Aorta (tissue), 5 donors: ENCODE measurements around the gene PHACTR3. TPM values are rescaled to one million over a fixed set of nuclear protein-coding genes. Genes with fewer than 3 reads are reported as not detected.

Source experiments
- ATAC-seq: fragments of 200-7000 bp; cut with Tn5 transposase; one replicate; pipeline ENCODE4 v1.9.1; 2022; ENCODE audit warnings: moderate library complexity; ENCODE audit not compliant: low FRiP score
- DNase-seq, 2 donors: peaks; one replicate each; pipeline ENCODE4 v3.0.0-alpha.2; 2020
- H3K27ac ChIP-seq, 2 donors: one replicate each; pipeline ENCODE4 v1.5.1; 2013; ENCODE audit warnings: low read length in 2 of 2, mild to moderate bottlenecking in 2 of 2, moderate library complexity in 2 of 2, control low read depth in 1 of 2, inconsistent platforms in 1 of 2, low read depth in 1 of 2
- H3K27me3 ChIP-seq, 2 donors: one replicate each; pipeline ENCODE4 v1.6.1; 2013; ENCODE audit warnings: control low read depth in 1 of 2, low read length in 1 of 2, mild to moderate bottlenecking in 1 of 2, moderate library complexity in 1 of 2; ENCODE audit not compliant: insufficient read depth in 2 of 2, control insufficient read depth in 1 of 2
- H3K36me3 ChIP-seq, 2 donors: one replicate each; pipeline ENCODE4 v1.6.1; 2013; ENCODE audit warnings: control low read depth in 1 of 2, low read length in 1 of 2, mild to moderate bottlenecking in 1 of 2; ENCODE audit not compliant: insufficient read depth in 2 of 2, control insufficient read depth in 1 of 2
- H3K4me1 ChIP-seq, 2 donors: one replicate each; pipeline ENCODE4 v1.6.1; 2013; ENCODE audit warnings: low read length in 2 of 2, control low read depth in 1 of 2, mild to moderate bottlenecking in 1 of 2, moderate library complexity in 1 of 2; ENCODE audit not compliant: insufficient read depth in 2 of 2, control insufficient read depth in 1 of 2
- H3K4me3 ChIP-seq, 2 donors: one replicate each; pipeline ENCODE4 v1.5.1; 2013; ENCODE audit warnings: low read length in 2 of 2, control low read depth in 1 of 2, mild to moderate bottlenecking in 1 of 2
- H3K9me3 ChIP-seq: one replicate; pipeline ENCODE4 v1.6.1; 2013; ENCODE audit warnings: mild to moderate bottlenecking, low read length; ENCODE audit not compliant: control insufficient read depth
- WGBS, 2 donors: extraction: QIAGEN DNeasy Blood & Tissue Kit; methylation state at CpG; one replicate each; pipeline ENCODE4 v1.1.7; 2013; 5-methylcytosine and 5-hydroxymethylcytosine counted together
- intact Hi-C, 2 donors: fragments of 100-400 bp; cut with DNase I; formaldehyde crosslinking; loops; one replicate each; pipeline versions ENCODE4 v1.14.2 to v1.15.0; 2022
- polyA plus RNA-seq, 2 donors: library from polyadenylated mRNA; stranded (reverse); fragments of 200-250 nt; gene quantifications; one replicate each; pipeline ENCODE4 v1.2.3, GENCODE V29; 2013
- total RNA-seq, 2 donors: library from RNA; stranded (reverse); fragmentation: NEBNext Ultra II Directional; extraction: Animal tissue kit (Norgen Biotek cat#: 25700); gene quantifications; one replicate each; pipeline ENCODE4 v1.2.1, GENCODE V29; 2021
- donor health status: healthy with polysubstance abuse.
- donor health status: Bipolar disorder and iron deficiency.
- donor health status: DM: no; HTN: no; CAD: no.
- donor health status: DM: no; HTN: no; CAD: no.
- donor health status: DM: yes; HTN: yes; CAD: no.

PHACTR3 gene
- total and polyA plus RNA-seq, 4 donors = 0.16 to 0.27 TPM; not detected in 2

- no peak overlapping the region for H3K27ac ChIP-seq
- no peaks in the 10 kb centered on the region for H3K36me3 ChIP-seq
- DNase-seq = peak in 1 of 2 donors; percentile 25
- intact Hi-C loops = no loop called here
- peaks cover 0 to 3% of the 10 kb centered on the region in 2 donors for H3K27me3 ChIP-seq
- ATAC-seq = no peak
- WGBS, 2 donors = 38 to 42% methylated on average over 12 of the region's 12 CpGs
- H3K9me3 ChIP-seq = peaks cover 3% of the 10 kb centered on the region
- no peak overlapping the region for H3K4me3 ChIP-seq
- H3K4me1 ChIP-seq = no peaks in the 10 kb centered on the region
These were observed 39.3 kb downstream of the PHACTR3 start for GRCh38 chr20:59643615-59644061.

DNA sequence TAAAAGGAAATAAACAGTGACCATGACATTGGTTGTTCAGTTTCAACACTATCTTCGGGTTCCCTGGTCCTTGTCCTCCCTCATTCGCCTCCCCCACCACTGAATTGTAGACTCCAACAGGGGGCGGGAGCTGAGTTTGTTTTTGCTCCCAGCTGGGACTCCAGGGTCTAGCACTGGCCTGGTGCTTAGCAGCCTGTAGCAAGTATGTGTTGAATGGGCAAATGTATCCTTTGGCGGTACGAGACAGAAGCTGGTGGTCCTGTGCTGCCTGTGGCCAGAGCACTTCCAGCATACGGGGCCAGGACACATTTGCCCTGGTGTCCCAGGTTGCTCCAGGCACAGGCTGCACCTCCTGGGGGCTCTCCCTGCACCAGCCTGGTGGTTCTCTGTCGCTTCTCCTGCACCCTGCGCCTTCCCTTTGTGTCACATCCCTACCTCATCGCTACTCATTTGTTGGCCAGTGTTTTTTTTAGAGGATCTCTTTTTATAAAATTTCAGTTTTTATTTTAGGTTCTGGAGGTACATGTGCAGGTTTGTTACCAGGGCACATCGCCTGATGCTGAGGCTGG lies 40.1 kb downstream of the PHACTR3 start:
- intact Hi-C loops = no loop called here
- Histone ChIP-seq H3K4me3 (no peak overlapping the region), H3K27ac (no peak overlapping the region), H3K27me3 (peaks cover 0 to 3% of the 10 kb centered on the region in 2 donors), H3K36me3 (no peaks in the 10 kb centered on the region), H3K4me1 (no peaks in the 10 kb centered on the region), H3K9me3 (peaks cover 3% of the 10 kb centered on the region)
- WGBS, 2 donors = 89 to 90% methylated on average over 10 of the region's 10 CpGs
- DNase-seq (peak in 1 of 2 donors; percentile 55), ATAC-seq (no peak)

GRCh38 chr20:59645271-59645670 lies 40.9 kb downstream of the PHACTR3 start:
- H3K27me3 ChIP-seq = peaks cover 0 to 3% of the 10 kb centered on the region in 2 donors
- WGBS, 2 donors = 83% methylated on average over 9 of the region's 9 CpGs
- no peaks in the 10 kb centered on the region for H3K4me1 ChIP-seq
- ATAC-seq (no peak), DNase-seq (no peak)
- H3K9me3 ChIP-seq = peaks cover 3% of the 10 kb centered on the region
- no peak overlapping the region for H3K27ac ChIP-seq
- no peak overlapping the region for H3K4me3 ChIP-seq
- H3K36me3 ChIP-seq = no peaks in the 10 kb centered on the region
- intact Hi-C loops = no loop called here

GRCh38 chr20:59645761-59646171 lies 41.4 kb downstream of the PHACTR3 start:
- 43 to 49% methylated on average over 7 of the region's 7 CpGs for WGBS, 2 donors
- ATAC-seq (no peak), DNase-seq (no peak)
- H3K36me3 ChIP-seq = no peaks in the 10 kb centered on the region
- peaks cover 0 to 3% of the 10 kb centered on the region in 2 donors for H3K27me3 ChIP-seq
- no peak overlapping the region for H3K27ac ChIP-seq
- H3K9me3 ChIP-seq = peaks cover 3% of the 10 kb centered on the region
- H3K4me1 ChIP-seq = no peaks in the 10 kb centered on the region
- no peak overlapping the region for H3K4me3 ChIP-seq
- intact Hi-C loops = no loop called here

- no peak overlapping the region for H3K4me3 ChIP-seq
- H3K9me3 ChIP-seq = peaks cover 3% of the 10 kb centered on the region
- no peaks in the 10 kb centered on the region for H3K4me1 ChIP-seq
- H3K27me3 ChIP-seq = peaks cover 0 to 3% of the 10 kb centered on the region in 2 donors
- intact Hi-C loops = no loop called here
- H3K36me3 ChIP-seq = no peaks in the 10 kb centered on the region
- ATAC-seq (no peak), DNase-seq (no peak)
- H3K27ac ChIP-seq = no peak overlapping the region
- 74 to 78% methylated on average over 3 of the region's 3 CpGs for WGBS, 2 donors
These were observed 42.1 kb downstream of the PHACTR3 start for GRCh38 chr20:59646487-59646886.

GRCh38 chr20:59647271-59647670 lies 42.9 kb downstream of the PHACTR3 start:
- Histone ChIP-seq H3K36me3 (no peaks in the 10 kb centered on the region), H3K9me3 (peaks cover 3% of the 10 kb centered on the region), H3K4me1 (no peaks in the 10 kb centered on the region), H3K27me3 (peaks cover 0 to 3% of the 10 kb centered on the region in 2 donors), H3K27ac (no peak overlapping the region), H3K4me3 (no peak overlapping the region)
- ATAC-seq = no peak
- intact Hi-C loops = no loop called here
- no peak for DNase-seq

GRCh38 chr20:59648466-59649070 lies 44.2 kb downstream of the PHACTR3 start:
- Histone ChIP-seq H3K27me3 (peaks cover 0 to 3% of the 10 kb centered on the region in 2 donors), H3K27ac (no peak overlapping the region), H3K4me1 (no peaks in the 10 kb centered on the region), H3K36me3 (no peaks in the 10 kb centered on the region), H3K9me3 (peaks cover 3% of the 10 kb centered on the region), H3K4me3 (no peak overlapping the region)
- DNase-seq (no peak), ATAC-seq (no peak)
- intact Hi-C loops = no loop called here
- WGBS, 2 donors = 49 to 53% methylated on average over 7 of the region's 7 CpGs

- ATAC-seq = no peak
- no peaks in the 10 kb centered on the region for H3K36me3 ChIP-seq
- H3K27me3 ChIP-seq = peaks cover 0 to 3% of the 10 kb centered on the region in 2 donors
These were observed 46.1 kb downstream of the PHACTR3 start for GRCh38 chr20:59650418-59650817.

GRCh38 chr20:59652381-59652780 lies 48.0 kb downstream of the PHACTR3 start:
- intact Hi-C loops = no loop called here
- Histone ChIP-seq H3K27ac (no peak overlapping the region), H3K4me3 (no peak overlapping the region), H3K27me3 (no peaks in the 10 kb centered on the region), H3K4me1 (no peaks in the 10 kb centered on the region), H3K9me3 (no peaks in the 10 kb centered on the region), H3K36me3 (no peaks in the 10 kb centered on the region)
- 71 to 76% methylated on average over 2 of the region's 2 CpGs for WGBS, 2 donors
- DNase-seq = no peak
- no peak for ATAC-seq

More at GRCh38 chr20:59650418-59650817, 46.1 kb downstream of the PHACTR3 start:
- H3K27ac ChIP-seq = no peak overlapping the region
- H3K4me3 ChIP-seq = no peak overlapping the region
- peaks cover 3% of the 10 kb centered on the region for H3K9me3 ChIP-seq
- no peak for DNase-seq
- H3K4me1 ChIP-seq = no peaks in the 10 kb centered on the region
- 56 to 63% methylated on average over 5 of the region's 5 CpGs for WGBS, 2 donors
- intact Hi-C loops = no loop called here
